ENCODE results near the gene LTBP1. TPM values are rescaled to one million over a fixed set of nuclear protein-coding genes. Genes with fewer than 3 reads are reported as not detected.

LTBP1 gene
- 398 and 434 TPM in 2 replicates for total RNA-seq

GRCh38 chr2:32946314-32947075 is at the start of gene LTBP1:
Gene LTBP1, plus strand, starts transcription at chr2:32946953. Its CDS starts 372 bp downstream, at chr2:32947325.

Data from smooth muscle cell of bladder (primary cell).